ENCODE results near the gene RABGEF1.
"Not testable (repeated sequence)": the region's sequence is repeated elsewhere in the genome, so short reads cannot be mapped to it uniquely, and the experiment has no call there.

RABGEF1 gene

GRCh38 chr7:66735850-66736249 lies 4.7 kb upstream of the RABGEF1 start:
- no peak for DNase-seq (ENCODE audit: low read depth)

- DNase-seq (ENCODE audit: low read depth) = no peak
Measured at GRCh38 chr7:66736892-66737291, 3.6 kb upstream of the RABGEF1 start.

DNA sequence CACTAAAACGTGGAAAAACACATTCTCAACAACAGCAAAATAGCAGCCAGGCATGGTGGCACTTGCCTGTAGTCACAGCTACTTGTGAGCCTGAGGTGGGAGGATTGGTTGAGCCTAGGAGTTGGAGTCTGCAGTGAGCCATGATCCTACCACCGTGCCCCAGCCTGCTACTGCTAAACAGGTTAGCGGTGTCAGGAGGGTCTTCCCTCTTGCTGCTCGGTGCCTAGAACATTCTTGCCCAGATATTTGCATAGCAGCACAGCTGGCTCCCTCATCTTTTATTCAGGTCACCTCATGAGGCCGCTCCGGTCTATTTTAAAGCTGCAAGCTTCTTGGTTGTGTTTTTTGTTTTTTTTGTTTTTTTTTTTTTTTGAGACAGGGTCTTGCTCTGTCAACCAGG lies 2.9 kb upstream of the RABGEF1 start:
- no peak for DNase-seq (ENCODE audit: low read depth)

DNA sequence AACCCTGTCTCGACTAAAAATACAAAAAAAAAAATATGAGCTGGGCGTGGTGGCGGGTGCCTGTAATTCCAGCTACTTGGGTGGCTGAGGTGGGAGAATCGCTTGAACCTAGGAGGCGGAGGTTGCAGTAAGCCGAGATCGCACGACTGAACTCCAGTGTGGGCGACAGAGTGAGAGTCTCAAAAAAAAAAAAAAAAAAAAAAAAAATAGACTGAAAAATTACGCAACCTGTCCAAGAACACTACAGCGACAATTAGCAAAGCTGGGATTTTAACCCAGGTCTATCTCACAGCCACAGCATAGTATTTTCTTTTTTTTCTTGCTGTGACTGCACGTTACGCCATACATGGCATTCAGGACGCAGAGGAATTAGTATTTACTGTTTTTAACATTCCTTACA lies 1.1 kb upstream of the RABGEF1 start:
- no peak for DNase-seq (ENCODE audit: low read depth)

GRCh38 chr7:66739953-66740301 lies 606 bp upstream of the RABGEF1 start:
- DNase-seq (ENCODE audit: low read depth) = no peak

DNA sequence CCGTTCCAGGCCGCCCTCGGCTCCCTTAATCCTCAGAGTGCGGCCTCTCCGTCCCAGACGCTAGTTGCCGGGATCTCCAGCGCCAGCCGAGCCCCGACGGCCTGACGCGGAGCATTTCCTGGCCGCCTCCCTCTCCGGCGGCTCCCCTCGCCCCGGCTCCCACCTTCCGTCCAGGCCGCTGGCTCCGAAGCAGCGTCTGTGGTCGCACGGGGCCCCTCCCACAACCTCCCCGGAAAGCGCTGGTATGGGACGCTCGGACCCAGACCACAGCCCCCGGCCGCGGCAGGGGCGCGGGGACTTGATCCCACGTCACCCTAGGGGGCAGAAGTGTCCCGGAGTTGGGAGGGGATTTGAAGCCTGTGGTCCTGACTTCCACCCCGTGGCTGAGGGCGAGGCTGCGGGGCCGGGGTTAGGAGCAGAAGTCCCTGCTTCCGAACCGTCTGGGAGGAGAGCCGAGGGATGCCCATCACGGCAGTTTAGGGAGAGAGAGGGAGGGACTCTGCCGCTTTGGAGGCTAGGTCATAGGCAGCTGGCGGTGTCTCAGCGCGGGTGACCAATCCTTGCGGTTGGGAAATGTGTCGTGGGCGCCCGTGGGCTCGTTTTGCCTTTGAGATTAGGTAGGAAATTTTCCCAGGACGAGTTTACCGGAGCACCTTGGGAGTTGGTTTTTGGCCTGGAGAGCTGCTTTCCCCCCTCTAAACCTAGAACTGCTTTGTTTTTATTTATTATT lies 612 bp downstream of the RABGEF1 start:
- peak; percentile 26 for DNase-seq (ENCODE audit: low read depth)

DNA sequence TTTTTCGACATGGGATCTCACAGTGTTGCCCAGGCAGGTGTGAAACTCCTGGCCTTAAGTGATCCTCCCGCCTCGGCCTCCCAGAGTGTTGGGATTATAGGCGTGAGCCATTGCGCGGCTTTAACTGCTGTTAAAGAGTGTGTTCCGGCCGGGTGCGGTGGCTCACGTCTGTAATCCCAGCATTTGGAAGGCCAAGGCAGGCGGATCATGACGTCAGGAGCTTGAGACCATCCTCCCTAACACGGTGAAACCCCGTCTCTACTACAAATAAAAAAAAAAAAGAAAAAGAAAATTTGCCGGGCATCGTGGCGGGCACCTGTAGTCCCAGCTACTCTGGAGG lies 1.1 kb downstream of the RABGEF1 start:
- no peak for DNase-seq (ENCODE audit: low read depth)

DNA sequence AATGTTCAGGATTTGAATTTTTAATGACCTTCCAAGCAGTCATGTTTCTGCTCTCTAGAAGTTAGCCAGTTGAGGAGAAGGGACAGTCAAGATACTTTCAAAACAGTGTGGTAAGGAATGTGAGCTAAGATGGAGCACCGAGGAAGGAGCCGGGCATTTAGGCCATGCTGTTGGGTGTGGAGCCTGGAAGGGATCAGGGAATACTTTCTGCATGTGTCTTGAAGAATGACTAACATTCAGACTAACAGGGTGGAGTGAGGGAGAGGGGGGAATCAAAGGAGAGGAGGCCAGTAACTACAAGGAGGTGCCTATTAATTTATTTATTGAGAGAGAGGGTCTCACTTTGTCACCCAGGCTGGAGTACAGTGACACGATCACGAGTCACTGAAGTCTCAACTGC lies 1.8 kb downstream of the RABGEF1 start:
- not testable (repeated sequence) for DNase-seq (ENCODE audit: low read depth)

GRCh38 chr7:66743920-66744319 lies 3.4 kb downstream of the RABGEF1 start:
- DNase-seq (ENCODE audit: low read depth) = no peak

- DNase-seq (ENCODE audit: low read depth) = no peak
Measured at GRCh38 chr7:66747385-66747784, 6.9 kb downstream of the RABGEF1 start.

DNA sequence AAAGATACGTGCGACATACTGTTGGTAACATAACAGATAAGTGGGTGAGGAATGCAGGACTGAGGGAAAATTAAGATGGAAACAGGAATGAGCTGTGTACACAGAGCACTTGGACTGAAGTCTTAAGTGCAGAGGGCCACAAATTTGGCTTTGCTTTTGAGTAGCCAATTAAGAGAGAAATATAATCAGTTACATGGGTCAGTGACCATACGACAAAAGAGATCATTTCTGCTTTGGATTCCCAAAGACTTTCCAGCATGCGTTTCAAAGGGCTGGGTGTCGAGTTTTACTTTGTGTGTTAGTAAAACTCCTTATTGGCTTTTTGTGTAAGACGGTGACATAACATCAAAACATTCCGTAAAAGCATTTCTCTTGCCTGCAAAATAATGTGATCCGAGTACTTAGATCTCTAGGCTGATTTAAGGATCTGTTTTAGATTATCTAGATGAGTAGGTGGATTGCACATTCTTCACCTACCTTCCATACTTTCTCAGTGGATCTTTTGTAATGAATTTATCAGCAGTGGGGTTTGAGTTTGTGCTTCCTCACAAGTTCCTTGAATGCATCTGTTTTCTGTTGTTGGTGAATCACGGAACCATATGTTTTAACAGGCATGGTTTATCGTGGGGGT lies 7.5 kb downstream of the RABGEF1 start:
- no peak for DNase-seq (ENCODE audit: low read depth)

DNA sequence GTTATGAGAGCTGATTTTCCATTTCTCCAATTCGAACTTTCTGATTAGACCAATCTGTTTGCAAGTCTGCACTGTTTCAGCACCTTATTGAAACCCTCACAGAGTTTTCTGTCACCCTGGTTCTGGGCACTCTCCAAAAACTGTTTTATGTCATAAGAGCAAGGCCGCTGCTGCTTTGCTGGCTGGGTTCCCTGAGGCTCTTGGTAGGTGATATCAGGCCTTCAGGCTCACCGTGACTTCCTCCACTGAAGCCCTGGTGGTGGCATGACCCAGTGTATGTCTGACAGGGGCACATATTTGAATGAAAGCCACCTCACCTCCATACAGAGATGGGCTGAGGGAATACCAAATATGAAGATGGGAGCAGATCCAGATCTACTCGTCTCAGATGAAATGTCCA lies 8.3 kb downstream of the RABGEF1 start:
- no peak for DNase-seq (ENCODE audit: low read depth)

DNA sequence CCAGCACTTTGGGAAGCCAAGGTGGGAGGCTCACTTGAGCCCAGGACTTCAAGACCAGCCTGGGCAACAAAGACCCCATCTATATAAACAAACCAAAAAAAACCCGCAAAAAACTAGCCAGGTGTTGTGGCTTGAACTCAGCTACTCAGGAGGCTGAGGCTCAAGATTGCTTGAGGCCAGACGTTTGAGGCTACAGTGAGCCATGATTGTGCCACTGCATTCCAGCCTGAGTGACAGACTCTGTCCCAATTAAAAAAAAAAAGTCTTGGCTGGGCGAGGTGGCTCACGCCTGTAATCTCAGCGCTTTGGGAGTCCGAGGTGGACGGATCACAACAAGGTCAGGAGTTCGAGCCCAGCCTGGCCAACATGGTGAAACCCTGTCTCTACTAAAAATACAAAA lies 11.4 kb downstream of the RABGEF1 start:
- DNase-seq (ENCODE audit: low read depth) = no peak

GRCh38 chr7:66754541-66754940 lies 14.0 kb downstream of the RABGEF1 start:
- DNase-seq (ENCODE audit: low read depth) = no peak

DNA sequence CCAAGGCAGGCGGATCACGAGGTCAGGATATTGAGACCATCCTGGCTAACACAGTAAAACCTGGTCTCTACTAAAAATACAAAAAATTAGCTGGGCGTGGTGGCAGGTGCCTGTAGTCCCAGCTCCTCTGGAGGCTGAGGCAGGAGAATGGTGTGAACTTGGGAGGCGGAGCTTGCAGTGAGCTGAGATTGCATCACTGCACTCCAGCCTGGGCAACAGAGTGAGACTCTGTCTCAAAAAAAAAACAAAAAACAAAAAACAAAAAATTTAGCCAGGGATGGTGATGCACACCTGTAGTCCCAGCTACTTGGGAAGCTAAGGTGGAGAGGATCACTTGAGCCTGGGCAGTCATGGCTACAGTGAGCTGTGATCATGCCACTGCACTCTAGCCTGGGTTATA lies 14.5 kb downstream of the RABGEF1 start:
- not testable (repeated sequence) for DNase-seq (ENCODE audit: low read depth)

DNA sequence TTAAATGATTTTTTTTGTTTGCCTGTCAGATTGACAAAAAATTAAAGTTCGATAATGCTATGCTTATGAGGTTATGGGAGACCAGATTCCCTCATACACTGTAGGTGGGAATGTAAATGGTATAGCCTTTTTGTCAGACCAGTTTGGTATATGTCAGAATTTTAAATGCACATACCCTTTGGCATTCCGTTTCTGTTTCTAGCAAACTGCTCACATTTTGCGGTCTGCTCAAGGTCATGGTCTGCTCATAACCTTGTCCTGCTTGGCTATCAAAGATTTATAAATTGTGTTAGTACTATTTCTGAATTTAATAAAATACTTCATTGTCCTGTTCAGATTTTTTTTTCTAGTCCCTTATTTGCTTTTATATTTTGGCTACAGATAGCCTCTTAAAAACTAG lies 15.7 kb downstream of the RABGEF1 start:
- not testable (repeated sequence) for DNase-seq (ENCODE audit: low read depth)

GRCh38 chr7:66756889-66757288 lies 16.4 kb downstream of the RABGEF1 start:
- DNase-seq (ENCODE audit: low read depth) = no peak

- no peak for DNase-seq (ENCODE audit: low read depth)
Measured at GRCh38 chr7:66757939-66758338, 17.4 kb downstream of the RABGEF1 start.

GRCh38 chr7:66758950-66759628 lies 18.6 kb downstream of the RABGEF1 start:
- no peak for DNase-seq (ENCODE audit: low read depth)

GRCh38 chr7:66763183-66763582 lies 22.6 kb downstream of the RABGEF1 start:
- not testable (repeated sequence) for DNase-seq (ENCODE audit: low read depth)

DNA sequence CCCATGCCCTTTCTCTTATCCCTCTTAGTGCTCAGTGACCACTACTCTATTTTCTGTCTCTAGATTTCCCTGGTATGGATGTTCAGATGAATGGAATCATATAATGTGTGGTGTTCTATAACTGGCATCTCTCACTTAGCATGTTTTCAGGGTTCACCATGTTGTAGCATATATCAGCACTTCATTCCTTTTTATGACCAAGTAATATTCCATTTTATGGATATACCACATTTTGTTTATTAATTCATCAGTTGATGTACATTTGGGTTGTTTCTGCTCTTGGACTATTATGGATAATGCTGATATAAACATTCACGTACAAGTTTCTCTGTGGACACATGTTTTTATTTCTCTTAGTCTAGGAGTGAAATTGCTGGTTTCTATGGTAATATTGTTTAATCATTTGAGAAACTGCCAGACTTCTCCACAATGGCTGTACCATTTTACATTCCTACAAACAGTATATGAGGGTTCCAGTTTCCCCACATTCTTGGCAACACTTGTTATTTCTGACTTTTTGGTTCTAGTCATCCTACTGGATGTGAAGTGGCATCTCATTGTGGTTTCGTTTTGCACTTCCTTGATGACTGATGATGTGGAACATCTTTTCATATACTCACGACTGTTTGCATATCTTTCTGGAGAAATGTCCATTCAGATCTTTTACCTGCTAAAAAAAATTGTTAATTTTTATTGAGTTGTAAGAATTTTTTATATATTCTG lies 23.3 kb downstream of the RABGEF1 start:
- not testable (repeated sequence) for DNase-seq (ENCODE audit: low read depth)

DNA sequence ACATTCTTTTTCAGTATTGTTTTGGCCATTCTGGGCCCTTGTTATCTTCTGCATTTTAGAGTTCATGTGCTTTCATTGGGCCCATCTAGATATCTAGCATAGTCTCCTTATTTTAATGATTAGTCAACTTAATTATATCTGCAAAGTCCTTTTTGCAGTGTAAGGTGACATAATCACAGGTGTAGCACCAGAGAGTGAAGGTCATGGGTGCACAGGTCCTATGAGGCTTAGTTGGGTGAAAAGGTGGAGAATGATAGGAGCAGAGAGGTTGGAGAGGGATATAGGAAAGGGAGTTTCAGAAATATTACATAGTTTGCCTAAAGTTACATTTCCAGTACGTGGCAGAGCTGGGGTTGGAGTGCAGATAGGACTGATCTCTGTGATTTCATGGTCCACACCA lies 24.4 kb downstream of the RABGEF1 start:
- DNase-seq (ENCODE audit: low read depth) = not testable (repeated sequence)
